ENCODE data around the gene HNRNPA0.
"Not testable (repeated sequence)": the region's sequence is repeated elsewhere in the genome, so short reads cannot be mapped to it uniquely, and the experiment has no call there.

HNRNPA0 gene

GRCh38 chr5:137791387-137791786, 37.2 kb upstream of the HNRNPA0 start:
- no peak overlapping the region for H2AFZ ChIP-seq (ENCODE audit: low read depth, low read length)
- H3K4me3 ChIP-seq (ENCODE audit: low read length) = no peak overlapping the region
- H4K20me1 ChIP-seq (ENCODE audit: insufficient read depth, low read length) = no peaks in the 10 kb centered on the region
- no peak overlapping the region for H3K27ac ChIP-seq (ENCODE audit: low read length)
- TF ChIP-seq CTCF (IDR thresholded peaks at IDR 0.05; ENCODE audit: low read depth, low read length) (no peak), EZH2phosphoT487 (IDR thresholded peaks at IDR 0.05; ENCODE audit: low read depth) (no peak)
- H3K4me1 ChIP-seq (ENCODE audit: low read length) = peaks cover 9% of the 10 kb centered on the region
- H3K4me2 ChIP-seq (ENCODE audit: low read length) = no peak overlapping the region
- no peak overlapping the region for H3K9ac ChIP-seq (ENCODE audit: low read length)
- no peaks in the 10 kb centered on the region for H3K36me3 ChIP-seq (replicated peaks; ENCODE audit: low read depth, low read length)
- no peaks in the 10 kb centered on the region for H3K27me3 ChIP-seq (ENCODE audit: low read depth, low read length)
- no peaks in the 10 kb centered on the region for H3K79me2 ChIP-seq (ENCODE audit: low read length)
- no peaks in the 10 kb centered on the region for H3K9me3 ChIP-seq (ENCODE audit: insufficient read depth, low read length)

- H4K20me1 ChIP-seq (ENCODE audit: insufficient read depth, low read length); H3K4me1 ChIP-seq (ENCODE audit: low read length); H2AFZ ChIP-seq (ENCODE audit: low read depth, low read length); H3K9me3 ChIP-seq (ENCODE audit: insufficient read depth, low read length); H3K79me2 ChIP-seq (ENCODE audit: low read length); H3K27ac ChIP-seq (ENCODE audit: low read length); H3K27me3 ChIP-seq (ENCODE audit: low read depth, low read length); H3K9ac ChIP-seq (ENCODE audit: low read length); H3K4me2 ChIP-seq (ENCODE audit: low read length); H3K36me3 ChIP-seq (replicated peaks; ENCODE audit: low read depth, low read length); H3K4me3 ChIP-seq (ENCODE audit: low read length): not testable (repeated sequence)
Observed at GRCh38 chr5:137788560-137788959, 34.4 kb upstream of the HNRNPA0 start.

GRCh38 chr5:137782984-137783536, 28.9 kb upstream of the HNRNPA0 start:
- no peak overlapping the region for H3K9ac ChIP-seq (ENCODE audit: low read length)
- no peak overlapping the region for H3K4me2 ChIP-seq (ENCODE audit: low read length)
- H3K9me3 ChIP-seq (ENCODE audit: insufficient read depth, low read length) = no peaks in the 10 kb centered on the region
- peaks cover 13% of the 10 kb centered on the region for H3K4me1 ChIP-seq (ENCODE audit: low read length)
- H3K36me3 ChIP-seq (replicated peaks; ENCODE audit: low read depth, low read length) = no peaks in the 10 kb centered on the region
- H3K79me2 ChIP-seq (ENCODE audit: low read length) = no peaks in the 10 kb centered on the region
- no peak overlapping the region for H3K4me3 ChIP-seq (ENCODE audit: low read length)
- H2AFZ ChIP-seq (ENCODE audit: low read depth, low read length) = no peak overlapping the region
- no peaks in the 10 kb centered on the region for H3K27me3 ChIP-seq (ENCODE audit: low read depth, low read length)
- H3K27ac ChIP-seq (ENCODE audit: low read length) = no peak overlapping the region
- no peak for TF ChIP-seq CTCF (IDR thresholded peaks at IDR 0.05; ENCODE audit: low read depth, low read length)
- no peak for TF ChIP-seq EZH2phosphoT487 (IDR thresholded peaks at IDR 0.05; ENCODE audit: low read depth)
- no peaks in the 10 kb centered on the region for H4K20me1 ChIP-seq (ENCODE audit: insufficient read depth, low read length)

GRCh38 chr5:137782055-137782454, 27.9 kb upstream of the HNRNPA0 start:
- TF ChIP-seq CTCF (IDR thresholded peaks at IDR 0.05; ENCODE audit: low read depth, low read length) = no peak
- TF ChIP-seq EZH2phosphoT487 (IDR thresholded peaks at IDR 0.05; ENCODE audit: low read depth) = no peak
- Histone ChIP-seq H3K9me3 (ENCODE audit: insufficient read depth, low read length) (no peaks in the 10 kb centered on the region), H4K20me1 (ENCODE audit: insufficient read depth, low read length) (no peaks in the 10 kb centered on the region), H3K4me2 (ENCODE audit: low read length) (peak overlapping the region; percentile 50), H3K27me3 (ENCODE audit: low read depth, low read length) (no peaks in the 10 kb centered on the region), H3K4me1 (ENCODE audit: low read length) (peaks cover 13% of the 10 kb centered on the region), H3K36me3 (replicated peaks; ENCODE audit: low read depth, low read length) (no peaks in the 10 kb centered on the region), H3K4me3 (ENCODE audit: low read length) (no peak overlapping the region), H3K9ac (ENCODE audit: low read length) (no peak overlapping the region), H2AFZ (ENCODE audit: low read depth, low read length) (no peak overlapping the region), H3K79me2 (ENCODE audit: low read length) (no peaks in the 10 kb centered on the region), H3K27ac (ENCODE audit: low read length) (no peak overlapping the region)

All from OCI-LY3 (cell line).